Panc1 (cell line): ENCODE data around the gene PDHA1. TPM values are rescaled to one million over a fixed set of nuclear protein-coding genes. Genes with fewer than 3 reads are reported as not detected.
A peak's percentile ranks its signal among the peaks of the same experiment; 100 is the strongest.

Experiments
- ATAC-seq: fragments of 200-7000 bp; cut with Tn5 transposase; 2 replicates; pipeline ENCODE4 v1.9.1; 2020; ENCODE audit warnings: mild to moderate bottlenecking, moderate library complexity
- BruUV-seq: library from RNA; stranded (reverse); fragments of 400-500 nt; replicated peaks from 2 replicates; lab custom pipeline; 2021; lab: Mats Ljungman, UMichigan
- CTCF ChIA-PET: fragments of 300-600 bp; sonication (Branson Sonifier 250); formaldehyde crosslinking; loops from one replicate; lab custom pipeline; 2022; ENCODE audit warnings: antibody characterized with exemption; lab: Charles Lee
- POLR2A ChIA-PET: fragments of 300-600 bp; sonication (Branson Sonifier 250); formaldehyde crosslinking; loops from one replicate; lab custom pipeline; 2022; ENCODE audit warnings: antibody characterized with exemption; lab: Charles Lee
- DNase-seq: peaks from one replicate; pipeline ENCODE4 v3.0.0-alpha.2; 2010; ENCODE audit warnings: low read depth, low spot score
- H3K27ac ChIP-seq: 2 replicates; pipeline ENCODE4 v1.5.1; 2011; ENCODE audit warnings: mild to moderate bottlenecking, low read length, inconsistent platforms
- H3K27me3 ChIP-seq: fragments of 200-500 bp; sonication (Bioruptor generic); 2 replicates; pipeline ENCODE4 v1.6.0; 2014; ENCODE audit warnings: low read length, inconsistent platforms; ENCODE audit not compliant: control insufficient read depth, insufficient read depth
- H3K36me3 ChIP-seq: fragments of 200-500 bp; sonication (Bioruptor generic); 2 replicates; pipeline ENCODE4 v1.5.1; 2014; ENCODE audit warnings: inconsistent platforms, mild to moderate bottlenecking, low read length, moderate library complexity; ENCODE audit not compliant: control insufficient read depth, insufficient read depth
- H3K4me1 ChIP-seq: 2 replicates; pipeline ENCODE4 v1.5.1; 2011; ENCODE audit warnings: inconsistent platforms, mild to moderate bottlenecking, low read length, moderate library complexity; ENCODE audit not compliant: control insufficient read depth, insufficient read depth
- H3K4me3 ChIP-seq, 2 experiments: 2 replicates each; pipeline ENCODE4 v1.5.1; 2011 to 2012; ENCODE audit warnings: low read depth in 2 of 2, low read length in 2 of 2, mild to moderate bottlenecking in 2 of 2, inconsistent platforms in 1 of 2, moderate library complexity in 1 of 2
- H3K9me3 ChIP-seq: fragments of 200-500 bp; sonication (Bioruptor generic); 2 replicates; pipeline ENCODE4 v1.5.1; 2014; ENCODE audit warnings: low read depth, mild to moderate bottlenecking, inconsistent platforms, low read length, moderate library complexity; ENCODE audit not compliant: control insufficient read depth, insufficient read depth
- CTCF ChIP-seq: fragments of 450-650 bp; IDR thresholded peaks from 2 replicates; pipeline ENCODE4 v1.5.1; 2017; ENCODE audit warnings: mild to moderate bottlenecking
- POLR2AphosphoS5 ChIP-seq: IDR thresholded peaks from 2 replicates; pipeline ENCODE4 v1.6.1; 2012; ENCODE audit warnings: mild to moderate bottlenecking, low read depth, low read length, moderate library complexity
- REST ChIP-seq, 2 experiments: IDR thresholded peaks; 2 replicates each; pipeline ENCODE4 v1.6.1; 2011 to 2012; ENCODE audit warnings: low read depth in 2 of 2, control low read depth in 1 of 2, low read length in 1 of 2, mild to moderate bottlenecking in 1 of 2, moderate library complexity in 1 of 2; ENCODE audit not compliant: insufficient read depth in 1 of 2
- SIN3A ChIP-seq: IDR thresholded peaks from 2 replicates; pipeline ENCODE4 v1.6.1; 2012; ENCODE audit warnings: low read depth, mild to moderate bottlenecking, low read length, moderate library complexity, borderline replicate concordance; ENCODE audit not compliant: insufficient read depth
- TCF7L2 ChIP-seq: IDR thresholded peaks from 2 replicates; pipeline ENCODE4 v1.6.1; 2011; ENCODE audit warnings: mild to moderate bottlenecking, low read depth, low read length, inconsistent platforms
- in situ Hi-C: cut with HindIII; loops from 2 replicates; pipeline ENCODE4 v1.10.0; 2016; ENCODE audit warnings: low sequenced_read_pairs, low pct_unique_long_range_greater_than_20kb
- intact Hi-C: fragments of 100-400 bp; cut with micrococcal nuclease; formaldehyde crosslinking; loops from one replicate; pipeline ENCODE4 v1.10.0; 2022; ENCODE audit not compliant: unreplicated experiment
- total RNA-seq: library from RNA; stranded (reverse); gene quantifications from one replicate; pipeline ENCODE4 v1.2.1, GENCODE V29; 2021; ENCODE audit not compliant: unreplicated experiment

Gene PDHA1
- total RNA-seq, 1 experiment from 2014 or later = 149 TPM

GRCh38 chrX:19370061-19370460 is 26.3 kb downstream of the PDHA1 start:
- H3K9me3 ChIP-seq = no peaks in the 10 kb centered on the region
- ChIA-PET CTCF (no interaction called here), POLR2A (no interaction called here)
- intact Hi-C loops (no loop called here), in situ Hi-C loops (no loop called here)
- no peaks in the 10 kb centered on the region for H3K36me3 ChIP-seq
- no peaks in the 10 kb centered on the region for H3K27me3 ChIP-seq
- no peak overlapping the region for H3K27ac ChIP-seq
- no peak for TF ChIP-seq CTCF
- no peak for TF ChIP-seq TCF7L2
- no peak for TF ChIP-seq REST (IDR thresholded peaks at IDR 0.05; ENCODE audit: insufficient read depth in 1 of 2, low read depth in 2 of 2, low read length in 1 of 2)
- TF ChIP-seq POLR2AphosphoS5 = no peak
- no peak for TF ChIP-seq SIN3A
- no peaks in the 10 kb centered on the region for H3K4me1 ChIP-seq
- BruUV-seq = no TSS peak
- DNase-seq (no peak), ATAC-seq (no peak)
- no peak overlapping the region for H3K4me3 ChIP-seq

DNA sequence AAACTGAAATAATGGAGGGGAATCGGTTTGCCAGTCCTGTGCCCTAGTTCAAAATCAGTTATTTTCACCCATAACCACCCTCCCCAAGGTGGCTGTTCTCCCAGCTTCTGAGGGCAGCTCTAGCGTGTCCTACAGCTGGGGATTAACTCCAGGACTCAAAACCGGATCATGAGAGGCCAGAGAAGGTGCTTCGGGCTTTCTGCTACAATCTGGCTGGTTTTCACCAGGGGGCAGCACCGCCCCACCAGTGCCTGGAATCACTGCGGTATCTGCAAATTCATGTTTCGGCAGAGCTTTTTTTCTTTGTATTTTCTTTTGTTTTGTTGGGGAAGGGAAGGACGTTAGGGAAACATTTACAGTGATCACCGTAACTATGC is 28.4 kb downstream of the PDHA1 start:
- H3K36me3 ChIP-seq = no peaks in the 10 kb centered on the region
- TF ChIP-seq REST (IDR thresholded peaks at IDR 0.05; ENCODE audit: insufficient read depth in 1 of 2, low read depth in 2 of 2, low read length in 1 of 2) (no peak), SIN3A (no peak), CTCF (peak; percentile 81)
- in situ Hi-C loops (no loop called here), intact Hi-C loops (no loop called here)
- ChIA-PET POLR2A (no interaction called here), CTCF (interaction anchor here (0.5 to 0.7 kb wide), 2 partner anchors 160 to 164 kb away, joined by 4 to 10 read pairs; no protein-coding TSS in a partner anchor)
- H3K9me3 ChIP-seq = no peaks in the 10 kb centered on the region
- H3K27ac ChIP-seq = no peak overlapping the region
- H3K4me3 ChIP-seq = no peak overlapping the region
- H3K4me1 ChIP-seq = no peaks in the 10 kb centered on the region
- no peak for DNase-seq
- peak; percentile 83 for ATAC-seq
- no TSS peak for BruUV-seq
- no peaks in the 10 kb centered on the region for H3K27me3 ChIP-seq
